ENCODE data around the gene INPP5E. TPM values are rescaled to one million over a fixed set of nuclear protein-coding genes. Genes with fewer than 3 reads are reported as not detected.

The INPP5E gene
- total and polyA plus RNA-seq, 12 donors = 2.3 to 27.1 (median 10.5) TPM

DNA sequence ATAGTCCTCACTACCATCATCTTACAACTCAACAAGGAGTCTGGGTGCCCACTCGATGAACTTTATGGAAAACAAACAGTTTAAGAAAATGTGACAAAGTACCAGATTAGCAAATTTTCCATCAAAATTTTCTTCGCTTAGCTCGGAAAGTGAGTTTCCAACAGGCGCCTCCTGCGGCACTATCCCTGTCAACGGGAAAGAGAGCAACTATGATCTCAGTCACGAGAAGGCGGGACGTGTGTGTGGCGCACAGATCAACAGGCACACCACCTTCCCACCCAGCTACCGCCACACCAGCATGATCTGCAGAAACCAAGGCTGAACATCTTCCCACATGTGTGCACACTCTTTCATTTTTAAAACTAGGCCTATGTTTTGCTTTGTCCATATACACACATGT, 13.7 kb upstream of the INPP5E start:
- H3K9me3 ChIP-seq (replicated peaks in 1 of 3) = no peaks in the 10 kb centered on the region
- H3K4me3 ChIP-seq = no peak overlapping the region
- no peak for TF ChIP-seq POLR2A (IDR thresholded peaks at IDR 0.05)
- no peaks in the 10 kb centered on the region for H3K4me1 ChIP-seq (replicated peaks in 1 of 2)
- H3K27ac ChIP-seq = no peak overlapping the region
- 91 to 96% (median 93%) methylated on average over 11 of the region's 11 CpGs for WGBS, 4 donors
- no peaks in the 10 kb centered on the region for H3K27me3 ChIP-seq
- H3K36me3 ChIP-seq (replicated peaks in 1 of 2) = peaks cover 0 to 86% of the 10 kb centered on the region in 2 donors
- intact Hi-C loops (cut with DNase I) = no loop called here
- no peak for DNase-seq

DNA sequence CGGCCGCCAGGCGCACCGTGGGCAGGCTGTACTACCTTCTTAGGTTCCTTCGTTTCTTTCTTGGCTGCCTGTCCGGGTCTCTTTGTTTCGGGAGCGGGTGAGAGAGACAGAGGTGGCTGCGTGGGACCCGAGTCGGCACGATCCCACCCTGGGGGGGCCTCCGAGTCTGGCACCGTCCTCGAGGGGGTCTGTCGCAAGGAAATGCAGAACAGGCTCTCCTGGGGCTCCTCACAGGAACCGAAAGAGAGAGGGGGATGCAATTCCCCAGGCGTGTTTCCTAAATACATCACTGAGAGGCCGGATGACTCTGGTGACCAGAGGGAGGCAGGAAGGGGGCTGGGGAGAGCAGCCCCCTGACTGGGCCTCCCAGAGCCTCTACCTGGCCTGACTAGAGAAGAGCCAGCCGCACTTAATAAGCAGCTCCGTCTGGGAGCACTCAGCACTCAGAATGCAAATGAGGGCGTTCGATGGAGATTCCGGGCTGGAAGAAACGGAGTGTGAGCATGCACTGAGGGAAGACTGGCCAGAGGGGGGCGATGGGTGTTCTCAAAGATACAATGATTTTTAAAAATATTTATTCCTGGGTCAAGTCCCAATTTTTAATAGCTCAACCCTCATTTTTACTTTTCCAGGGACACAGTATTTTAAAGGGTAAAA, 11.7 kb upstream of the INPP5E start:
- no peak for DNase-seq
- H3K27ac ChIP-seq = no peak overlapping the region
- intact Hi-C loops (cut with DNase I) = no loop called here
- no peaks in the 10 kb centered on the region for H3K4me1 ChIP-seq (replicated peaks in 1 of 2)
- TF ChIP-seq, protein P1, sequence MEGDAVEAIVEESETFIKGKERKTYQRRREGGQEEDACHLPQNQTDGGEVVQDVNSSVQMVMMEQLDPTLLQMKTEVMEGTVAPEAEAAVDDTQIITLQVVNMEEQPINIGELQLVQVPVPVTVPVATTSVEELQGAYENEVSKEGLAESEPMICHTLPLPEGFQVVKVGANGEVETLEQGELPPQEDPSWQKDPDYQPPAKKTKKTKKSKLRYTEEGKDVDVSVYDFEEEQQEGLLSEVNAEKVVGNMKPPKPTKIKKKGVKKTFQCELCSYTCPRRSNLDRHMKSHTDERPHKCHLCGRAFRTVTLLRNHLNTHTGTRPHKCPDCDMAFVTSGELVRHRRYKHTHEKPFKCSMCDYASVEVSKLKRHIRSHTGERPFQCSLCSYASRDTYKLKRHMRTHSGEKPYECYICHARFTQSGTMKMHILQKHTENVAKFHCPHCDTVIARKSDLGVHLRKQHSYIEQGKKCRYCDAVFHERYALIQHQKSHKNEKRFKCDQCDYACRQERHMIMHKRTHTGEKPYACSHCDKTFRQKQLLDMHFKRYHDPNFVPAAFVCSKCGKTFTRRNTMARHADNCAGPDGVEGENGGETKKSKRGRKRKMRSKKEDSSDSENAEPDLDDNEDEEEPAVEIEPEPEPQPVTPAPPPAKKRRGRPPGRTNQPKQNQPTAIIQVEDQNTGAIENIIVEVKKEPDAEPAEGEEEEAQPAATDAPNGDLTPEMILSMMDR (IDR thresholded peaks at IDR 0.05) = no peak
- no peak for TF ChIP-seq POLR2A (IDR thresholded peaks at IDR 0.05)
- WGBS, 4 donors = 90 to 97% (median 91%) methylated on average over 16 to 26 of the region's 26 CpGs
- peaks cover 0 to 84% of the 10 kb centered on the region in 2 donors for H3K36me3 ChIP-seq (replicated peaks in 1 of 2)
- no peak overlapping the region for H3K4me3 ChIP-seq
- no peaks in the 10 kb centered on the region for H3K27me3 ChIP-seq
- H3K9me3 ChIP-seq (replicated peaks in 1 of 3) = no peaks in the 10 kb centered on the region

DNA sequence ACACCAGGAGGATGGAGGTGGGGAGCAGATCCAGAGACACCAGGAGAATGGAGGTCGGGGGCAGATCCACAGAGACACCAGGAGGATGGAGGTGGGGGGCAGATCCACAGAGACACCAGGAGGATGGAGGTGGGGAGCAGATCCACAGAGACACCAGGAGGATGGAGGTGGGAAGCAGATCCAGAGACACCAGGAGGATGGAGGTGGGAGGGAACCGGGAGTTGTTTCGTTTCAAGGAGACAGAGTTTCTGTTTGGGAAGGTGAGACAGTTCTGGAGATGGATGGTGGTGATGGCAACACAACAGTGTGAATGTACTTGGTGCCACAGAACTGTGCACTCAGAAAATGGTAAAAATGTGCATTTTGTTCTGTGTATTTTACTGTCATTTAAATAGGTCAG, 9.0 kb upstream of the INPP5E start:
- DNase-seq = no peak
- intact Hi-C loops (cut with DNase I) = no loop called here
- H3K27ac ChIP-seq = no peak overlapping the region
- 83 to 97% (median 88%) methylated on average over 3 of the region's 3 CpGs for WGBS, 4 donors
- no peaks in the 10 kb centered on the region for H3K4me1 ChIP-seq (replicated peaks in 1 of 2)
- no peaks in the 10 kb centered on the region for H3K27me3 ChIP-seq
- peaks cover 0 to 84% of the 10 kb centered on the region in 2 donors for H3K36me3 ChIP-seq (replicated peaks in 1 of 2)
- TF ChIP-seq, protein P1 (IDR thresholded peaks at IDR 0.05) = no peak
- no peak for TF ChIP-seq POLR2A (IDR thresholded peaks at IDR 0.05)
- no peaks in the 10 kb centered on the region for H3K9me3 ChIP-seq (replicated peaks in 1 of 3)
- H3K4me3 ChIP-seq = no peak overlapping the region

DNA sequence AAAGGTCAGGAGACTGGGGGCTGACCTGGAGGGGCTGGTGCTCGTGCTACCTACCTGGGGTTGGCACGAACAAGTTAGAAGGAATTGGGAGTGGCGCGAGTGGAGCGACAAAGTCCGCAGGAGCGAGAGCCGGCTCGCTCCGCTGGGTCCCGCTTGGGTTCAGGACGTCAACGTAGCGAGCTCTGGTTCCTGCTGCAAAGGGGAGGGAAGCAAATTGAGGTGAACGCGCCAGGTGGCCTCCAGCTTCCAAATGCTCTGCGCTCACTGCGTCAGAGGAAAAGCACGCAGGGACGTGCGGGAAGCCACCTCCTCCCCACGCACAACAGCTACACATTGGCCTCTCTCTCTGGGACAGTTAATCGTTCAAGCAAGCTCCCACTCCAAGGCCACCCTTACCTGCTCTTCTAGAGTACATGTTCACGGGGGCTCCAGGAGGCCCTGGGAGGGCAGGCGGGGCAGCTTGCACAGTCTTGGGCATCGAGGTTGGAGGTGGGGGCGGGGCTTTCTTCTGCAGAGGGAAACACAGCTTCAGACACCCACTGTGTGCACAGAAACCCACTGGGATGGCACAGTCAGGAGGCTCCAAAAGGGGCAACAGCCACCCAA, 7.6 kb upstream of the INPP5E start:
- no peak overlapping the region for H3K4me3 ChIP-seq
- H3K36me3 ChIP-seq (replicated peaks in 1 of 2) = peaks cover 0 to 92% of the 10 kb centered on the region in 2 donors
- intact Hi-C loops (cut with DNase I) = no loop called here
- no peaks in the 10 kb centered on the region for H3K27me3 ChIP-seq
- H3K27ac ChIP-seq = no peak overlapping the region
- H3K9me3 ChIP-seq (replicated peaks in 1 of 3) = no peaks in the 10 kb centered on the region
- no peak for TF ChIP-seq POLR2A (IDR thresholded peaks at IDR 0.05)
- TF ChIP-seq, protein P1 (IDR thresholded peaks at IDR 0.05) = no peak
- DNase-seq = no peak
- 91 to 93% (median 92%) methylated on average over 20 to 27 of the region's 27 CpGs for WGBS, 4 donors
- peaks cover 0 to under 1% of the 10 kb centered on the region in 2 donors for H3K4me1 ChIP-seq (replicated peaks in 1 of 2)

Data from adrenal gland (tissue), 12 donors.